Adrenal gland (tissue), 12 donors: Measurements from ENCODE around the gene NOSTRIN. TPM values are rescaled to one million over a fixed set of nuclear protein-coding genes. Genes with fewer than 3 reads are reported as not detected.

ENCODE experiments used
- DNase-seq, 7 donors: peaks; one replicate each; pipeline ENCODE4 v3.0.0-alpha.2; 2019 to 2020
- H3K27ac ChIP-seq, 5 donors: fragments of 200-600 bp; sonication (generic) in 4 of 5; 1 replicate in 3 of 5; 2 replicates in 2 of 5; pipeline versions ENCODE4 v1.5.1 to v1.8.0; 2016 to 2020; ENCODE audit warnings: mild to moderate bottlenecking in 1 of 5
- H3K27me3 ChIP-seq: fragments of 200-600 bp; 2 replicates; pipeline ENCODE4 v1.8.0; 2021
- H3K36me3 ChIP-seq, 2 donors: fragments of 200-600 bp; replicated peaks in 1 of 2; 1 replicate in 1 of 2; 2 replicates in 1 of 2; pipeline versions ENCODE4 v1.5.1 to v1.8.0; 2018 to 2022
- H3K4me1 ChIP-seq, 2 donors: fragments of 200-600 bp; replicated peaks in 1 of 2; 1 replicate in 1 of 2; 2 replicates in 1 of 2; pipeline versions ENCODE4 v1.5.1 to v1.8.0; 2018 to 2021
- H3K4me3 ChIP-seq, 4 donors: fragments of 200-600 bp; sonication (generic) in 3 of 4; one replicate each; pipeline ENCODE4 v1.5.1; 2016 to 2018
- H3K9me3 ChIP-seq, 3 donors: fragments of 200-600 bp; sonication (generic) in 1 of 3; replicated peaks in 1 of 3; 1 replicate in 2 of 3; 2 replicates in 1 of 3; pipeline versions ENCODE4 v1.5.1 to v1.8.0; 2016 to 2021
- CTCF ChIP-seq, 6 experiments: fragments of 450-650 bp in 4 of 6; fragments of 200-600 bp in 2 of 6; sonication (generic) in 1 of 6; IDR thresholded peaks; 1 replicate in 5 of 6; 2 replicates in 1 of 6; pipeline versions ENCODE4 v1.5.1 to v1.8.0; 2016 to 2021; ENCODE audit warnings: antibody characterized with exemption in 6 of 6, mild to moderate bottlenecking in 2 of 6, moderate library complexity in 1 of 6
- POLR2A ChIP-seq, 2 donors: fragments of 450-650 bp; IDR thresholded peaks; one replicate each; pipeline ENCODE4 v1.6.1; 2017; ENCODE audit warnings: antibody characterized with exemption in 2 of 2, mild to moderate bottlenecking in 2 of 2, moderate library complexity in 1 of 2
- WGBS, 4 donors: extraction: QIAGEN DNeasy Blood & Tissue Kit in 2 of 4; methylation state at CpG; one replicate each; pipeline versions ENCODE4 v1.1.5 to v1.1.7; 2013 to 2017; 5-methylcytosine and 5-hydroxymethylcytosine counted together
- intact Hi-C, 2 donors: fragments of 100-400 bp; cut with DNase I; formaldehyde crosslinking; loops; one replicate each; pipeline versions ENCODE4 v1.14.1 to v1.15.0; 2022 to 2023
- polyA plus RNA-seq, 3 donors: library from polyadenylated mRNA; stranded (reverse); fragments of 200-250 nt in 2 of 3; fragments of 350-450 nt in 1 of 3; fragmentation: Illumina TruSeq in 1 of 3; extraction: RNeasy Lipid Tissue Mini Kit (QIAGEN cat#74804) in 1 of 3; gene quantifications; one replicate each; pipeline ENCODE4 v1.2.3, GENCODE V29; 2013 to 2014
- total RNA-seq, 9 donors: library from RNA; depleted of rRNA in 4 of 9; stranded (reverse); fragments of >200 nt in 4 of 9; fragments of 120-200 nt in 1 of 9; fragmentation: NEBNext Ultra II Directional in 1 of 9; extraction: Animal tissue kit (Norgen Biotek cat#: 25700) in 1 of 9; gene quantifications; one replicate each; pipeline versions ENCODE4 v1.1.0 to v1.2.4, GENCODE V29; 2013 to 2023
- donor health status: healthy with polysubstance abuse.
- donor health status: Bipolar disorder and iron deficiency.
- donor health status: DM: yes; HTN: yes; CAD: no.
- donor health status: DM: no; HTN: no; CAD: no.
- donor health status: DM: no; HTN: no; CAD: no.
- donor health status: DM: yes; HTN: yes; CAD: no.

The NOSTRIN gene
- total and polyA plus RNA-seq, 12 donors = 13.9 to 134 (median 35.6) TPM

- H3K9me3 ChIP-seq = no peaks in the 10 kb centered on the region
- TF ChIP-seq CTCF (IDR thresholded peaks at IDR 0.05) (no peak), POLR2A (IDR thresholded peaks at IDR 0.05) (no peak)
- intact Hi-C loops = no loop called here
- no peaks in the 10 kb centered on the region for H3K36me3 ChIP-seq
- no peak for DNase-seq
- no peak overlapping the region for H3K27ac ChIP-seq
- no peak overlapping the region for H3K4me3 ChIP-seq
- peaks cover 8 to 19% of the 10 kb centered on the region in 2 donors for H3K4me1 ChIP-seq
- no peaks in the 10 kb centered on the region for H3K27me3 ChIP-seq
Observed at GRCh38 chr2:168809537-168809936, 7.1 kb downstream of the NOSTRIN start.

- TF ChIP-seq POLR2A (IDR thresholded peaks at IDR 0.05) (no peak), CTCF (IDR thresholded peaks at IDR 0.05) (no peak)
- intact Hi-C loops = no loop called here
- no peaks in the 10 kb centered on the region for H3K9me3 ChIP-seq
- no peaks in the 10 kb centered on the region for H3K27me3 ChIP-seq
- no peak overlapping the region for H3K4me3 ChIP-seq
- H3K36me3 ChIP-seq = no peaks in the 10 kb centered on the region
- H3K4me1 ChIP-seq = peaks cover 8 to 18% of the 10 kb centered on the region in 2 donors
- DNase-seq = no peak
- 86 to 97% (median 94%) methylated on average over 2 of the region's 2 CpGs for WGBS, 4 donors
- H3K27ac ChIP-seq = no peak overlapping the region
Observed at GRCh38 chr2:168810235-168810634, 7.8 kb downstream of the NOSTRIN start.

DNA sequence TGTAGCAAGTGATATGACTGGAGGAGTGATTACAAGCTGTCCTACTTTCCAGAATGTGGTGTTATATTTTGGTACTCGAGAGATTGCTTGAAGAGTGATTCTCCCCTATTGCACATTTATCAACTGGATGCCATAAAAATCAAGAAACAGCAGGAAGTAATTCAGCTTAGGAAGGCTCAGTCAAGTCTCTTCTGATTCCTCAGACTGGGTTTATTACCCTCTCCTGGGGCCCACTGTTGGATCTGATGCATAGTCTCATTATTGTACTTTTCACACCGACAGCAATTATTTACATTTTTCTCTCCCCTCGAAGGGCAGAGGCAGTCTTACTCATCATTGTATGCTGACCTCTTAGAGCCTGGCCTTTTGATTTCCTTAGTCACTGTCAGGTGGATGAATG is 9.3 kb downstream of the NOSTRIN start:
- 30 to 44% (median 38%) methylated on average over 3 of the region's 3 CpGs for WGBS, 4 donors
- H3K27ac ChIP-seq = no peak overlapping the region
- intact Hi-C loops = no loop called here
- H3K4me1 ChIP-seq = peaks cover 8 to 18% of the 10 kb centered on the region in 2 donors
- H3K9me3 ChIP-seq = no peaks in the 10 kb centered on the region
- no peak overlapping the region for H3K4me3 ChIP-seq
- H3K36me3 ChIP-seq = no peaks in the 10 kb centered on the region
- TF ChIP-seq POLR2A (IDR thresholded peaks at IDR 0.05) (no peak), CTCF (IDR thresholded peaks at IDR 0.05) (no peak)
- DNase-seq = no peak
- no peaks in the 10 kb centered on the region for H3K27me3 ChIP-seq

GRCh38 chr2:168814046-168814445 is 11.6 kb downstream of the NOSTRIN start:
- TF ChIP-seq CTCF (IDR thresholded peaks at IDR 0.05) = no peak
- no peak for TF ChIP-seq POLR2A (IDR thresholded peaks at IDR 0.05)
- intact Hi-C loops = no loop called here

More at GRCh38 chr2:168814046-168814445, 11.6 kb downstream of the NOSTRIN start:
- no peak for DNase-seq
- H3K36me3 ChIP-seq = no peaks in the 10 kb centered on the region
- H3K27me3 ChIP-seq = no peaks in the 10 kb centered on the region
- no peak overlapping the region for H3K4me3 ChIP-seq
- WGBS, 4 donors = 77 to 98% (median 92%) methylated on average over 2 of the region's 2 CpGs
- H3K27ac ChIP-seq = no peak overlapping the region
- peaks cover 8 to 18% of the 10 kb centered on the region in 2 donors for H3K4me1 ChIP-seq
- H3K9me3 ChIP-seq = no peaks in the 10 kb centered on the region
